Activated T-helper 17 cell treated with anti-CD3 and anti-CD28 coated beads, Interleukin-2, amount 50 U/mL, for 72 hours (primary cell): ENCODE data around the gene CRACR2A. TPM values are rescaled to one million over a fixed set of nuclear protein-coding genes. Genes with fewer than 3 reads are reported as not detected.

Experiments used
- ATAC-seq: fragments of 150-1000 bp; cut with Tn5 transposase; replicated peaks from 2 replicates; pipeline ENCODE4 v1.10.0; 2021; ENCODE audit warnings: mild to moderate bottlenecking, moderate library complexity
- H3K27ac Mint-ChIP-seq: one replicate; pipeline ENCODE4 v1.8.0; 2022; ENCODE audit warnings: mixed read lengths
- H3K27me3 Mint-ChIP-seq: one replicate; pipeline ENCODE4 v1.8.0; 2022; ENCODE audit warnings: mixed read lengths
- H3K36me3 Mint-ChIP-seq: one replicate; pipeline ENCODE4 v1.8.0; 2022; ENCODE audit warnings: low read depth, mild to moderate bottlenecking, mixed read lengths
- H3K4me1 Mint-ChIP-seq: one replicate; pipeline ENCODE4 v1.8.0; 2022; ENCODE audit warnings: mixed read lengths
- H3K4me3 Mint-ChIP-seq: one replicate; pipeline ENCODE4 v1.8.0; 2022; ENCODE audit warnings: mild to moderate bottlenecking, mixed read lengths
- H3K9me3 Mint-ChIP-seq: one replicate; pipeline ENCODE4 v1.8.0; 2022; ENCODE audit warnings: mixed read lengths
- total RNA-seq, 2 donors: library from RNA; stranded (reverse); gene quantifications; one replicate each; pipeline ENCODE4 v1.2.3, GENCODE V29; 2022

CRACR2A gene
- total RNA-seq, 2 donors from 2014 or later, result 39.4 to 46.3 TPM

- Mint-ChIP-seq H3K27ac (no peak overlapping the region), H3K36me3 (peaks cover 85% of the 10 kb centered on the region), H3K4me3 (no peak overlapping the region), H3K4me1 (peaks cover 3% of the 10 kb centered on the region), H3K9me3 (no peaks in the 10 kb centered on the region), H3K27me3 (no peaks in the 10 kb centered on the region)
- ATAC-seq, result no peak
These were observed 106.2 kb downstream of the CRACR2A start for GRCh38 chr12:3646561-3647241.

GRCh38 chr12:3645091-3645490, 107.8 kb downstream of the CRACR2A start:
- Mint-ChIP-seq H3K9me3 (no peaks in the 10 kb centered on the region), H3K27me3 (no peaks in the 10 kb centered on the region), H3K27ac (peak overlapping the region; percentile 18), H3K36me3 (peaks cover 81% of the 10 kb centered on the region), H3K4me1 (peaks cover 3% of the 10 kb centered on the region), H3K4me3 (no peak overlapping the region)
- no peak for ATAC-seq

- peak overlapping the region; percentile 18 for H3K27ac Mint-ChIP-seq
- no peak for ATAC-seq
- peaks cover 82% of the 10 kb centered on the region for H3K36me3 Mint-ChIP-seq
- no peaks in the 10 kb centered on the region for H3K9me3 Mint-ChIP-seq
- no peak overlapping the region for H3K4me3 Mint-ChIP-seq
- H3K4me1 Mint-ChIP-seq, result peaks cover 3% of the 10 kb centered on the region
- no peaks in the 10 kb centered on the region for H3K27me3 Mint-ChIP-seq
These were observed 108.8 kb downstream of the CRACR2A start for GRCh38 chr12:3644104-3644503.

- H3K27me3 Mint-ChIP-seq, result no peaks in the 10 kb centered on the region
- no peak for ATAC-seq
- no peak overlapping the region for H3K27ac Mint-ChIP-seq
- H3K4me1 Mint-ChIP-seq, result no peaks in the 10 kb centered on the region
- H3K9me3 Mint-ChIP-seq, result no peaks in the 10 kb centered on the region
- peaks cover 86% of the 10 kb centered on the region for H3K36me3 Mint-ChIP-seq
- no peak overlapping the region for H3K4me3 Mint-ChIP-seq
These were observed 111.4 kb downstream of the CRACR2A start for GRCh38 chr12:3641428-3642018.

GRCh38 chr12:3636328-3636727, 116.6 kb downstream of the CRACR2A start:
- H3K9me3 Mint-ChIP-seq, result no peaks in the 10 kb centered on the region
- no peak overlapping the region for H3K4me3 Mint-ChIP-seq
- no peak overlapping the region for H3K27ac Mint-ChIP-seq
- H3K36me3 Mint-ChIP-seq, result peaks cover 64% of the 10 kb centered on the region
- no peak for ATAC-seq
- no peaks in the 10 kb centered on the region for H3K27me3 Mint-ChIP-seq
- H3K4me1 Mint-ChIP-seq, result no peaks in the 10 kb centered on the region

GRCh38 chr12:3634348-3634747, 118.6 kb downstream of the CRACR2A start:
- no peaks in the 10 kb centered on the region for H3K9me3 Mint-ChIP-seq
- no peak for ATAC-seq
- H3K4me1 Mint-ChIP-seq, result no peaks in the 10 kb centered on the region
- no peak overlapping the region for H3K4me3 Mint-ChIP-seq
- H3K27me3 Mint-ChIP-seq, result no peaks in the 10 kb centered on the region
- H3K27ac Mint-ChIP-seq, result no peak overlapping the region
- H3K36me3 Mint-ChIP-seq, result peaks cover 68% of the 10 kb centered on the region

GRCh38 chr12:3633396-3633795, 119.5 kb downstream of the CRACR2A start:
- H3K4me3 Mint-ChIP-seq, result no peak overlapping the region
- no peaks in the 10 kb centered on the region for H3K9me3 Mint-ChIP-seq
- no peaks in the 10 kb centered on the region for H3K27me3 Mint-ChIP-seq
- no peak for ATAC-seq
- peaks cover 65% of the 10 kb centered on the region for H3K36me3 Mint-ChIP-seq
- no peak overlapping the region for H3K27ac Mint-ChIP-seq
- H3K4me1 Mint-ChIP-seq, result no peaks in the 10 kb centered on the region

GRCh38 chr12:3632754-3633153, 120.2 kb downstream of the CRACR2A start:
- Mint-ChIP-seq H3K4me1 (no peaks in the 10 kb centered on the region), H3K9me3 (no peaks in the 10 kb centered on the region), H3K27me3 (no peaks in the 10 kb centered on the region), H3K36me3 (peaks cover 68% of the 10 kb centered on the region), H3K27ac (peak overlapping the region; percentile 75), H3K4me3 (no peak overlapping the region)
- ATAC-seq, result peak; percentile 32

GRCh38 chr12:3632256-3632655, 120.7 kb downstream of the CRACR2A start:
- ATAC-seq, result peak; percentile 56
- Mint-ChIP-seq H3K9me3 (no peaks in the 10 kb centered on the region), H3K27me3 (no peaks in the 10 kb centered on the region), H3K4me1 (no peaks in the 10 kb centered on the region), H3K27ac (peak overlapping the region; percentile 75), H3K36me3 (peaks cover 68% of the 10 kb centered on the region), H3K4me3 (no peak overlapping the region)

GRCh38 chr12:3631759-3632158, 121.2 kb downstream of the CRACR2A start:
- Mint-ChIP-seq H3K36me3 (peaks cover 68% of the 10 kb centered on the region), H3K27ac (peak overlapping the region; percentile 75), H3K27me3 (no peaks in the 10 kb centered on the region), H3K4me1 (no peaks in the 10 kb centered on the region), H3K9me3 (no peaks in the 10 kb centered on the region), H3K4me3 (no peak overlapping the region)
- no peak for ATAC-seq

- Mint-ChIP-seq H3K27me3 (no peaks in the 10 kb centered on the region), H3K36me3 (peaks cover 68% of the 10 kb centered on the region), H3K27ac (no peak overlapping the region), H3K4me1 (no peaks in the 10 kb centered on the region), H3K4me3 (no peak overlapping the region), H3K9me3 (no peaks in the 10 kb centered on the region)
- no peak for ATAC-seq
These were observed 121.7 kb downstream of the CRACR2A start for GRCh38 chr12:3631272-3631637.

- Mint-ChIP-seq H3K36me3 (peaks cover 70% of the 10 kb centered on the region), H3K4me3 (no peak overlapping the region), H3K27me3 (no peaks in the 10 kb centered on the region), H3K27ac (no peak overlapping the region), H3K4me1 (no peaks in the 10 kb centered on the region), H3K9me3 (no peaks in the 10 kb centered on the region)
- no peak for ATAC-seq
These were observed 122.2 kb downstream of the CRACR2A start for GRCh38 chr12:3630621-3631271.

- Mint-ChIP-seq H3K27me3 (no peaks in the 10 kb centered on the region), H3K27ac (no peak overlapping the region), H3K4me3 (no peak overlapping the region), H3K4me1 (no peaks in the 10 kb centered on the region), H3K9me3 (no peaks in the 10 kb centered on the region), H3K36me3 (peaks cover 76% of the 10 kb centered on the region)
- ATAC-seq, result no peak
These were observed 122.8 kb downstream of the CRACR2A start for GRCh38 chr12:3630111-3630510.

- Mint-ChIP-seq H3K4me1 (no peaks in the 10 kb centered on the region), H3K4me3 (no peak overlapping the region), H3K27ac (peak overlapping the region; percentile 83), H3K27me3 (no peaks in the 10 kb centered on the region), H3K36me3 (peaks cover 84% of the 10 kb centered on the region), H3K9me3 (no peaks in the 10 kb centered on the region)
- no peak for ATAC-seq
These were observed 123.7 kb downstream of the CRACR2A start for GRCh38 chr12:3629057-3629830.
